CD14-positive monocyte (primary cell): ENCODE measurements around the gene FBXO10. TPM values are rescaled to one million over a fixed set of nuclear protein-coding genes. Genes with fewer than 3 reads are reported as not detected.

Experiments used
- DNase-seq, 3 donors: peaks; one replicate each; pipeline ENCODE4 v3.0.0-alpha.2; 2011 to 2022
- H2AFZ ChIP-seq: 2 replicates; pipeline ENCODE4 v1.6.0; 2012; ENCODE audit warnings: mild to moderate bottlenecking, low read depth, low read length, inconsistent platforms; ENCODE audit not compliant: insufficient read depth, poor library complexity, severe bottlenecking
- H3K27ac ChIP-seq, 2 donors: 1 replicate in 1 of 2; 2 replicates in 1 of 2; pipeline ENCODE4 v1.5.1; 2012 to 2013; ENCODE audit warnings: low read length in 2 of 2, control low read depth in 1 of 2, inconsistent platforms in 1 of 2, low read depth in 1 of 2, mild to moderate bottlenecking in 1 of 2
- H3K27me3 ChIP-seq, 2 donors: one replicate each; pipeline versions ENCODE4 v1.6.0 to v1.6.1; 2011 to 2013; ENCODE audit warnings: low read length in 2 of 2; ENCODE audit not compliant: control insufficient read depth in 2 of 2, insufficient read depth in 2 of 2
- H3K36me3 ChIP-seq, 2 donors: replicated peaks in 1 of 2; 1 replicate in 1 of 2; 2 replicates in 1 of 2; pipeline versions ENCODE4 v1.5.1 to v1.6.1; 2012 to 2013; ENCODE audit warnings: low read length in 2 of 2, control low read depth in 1 of 2, inconsistent platforms in 1 of 2, mild to moderate bottlenecking in 1 of 2; ENCODE audit not compliant: insufficient read depth in 2 of 2, control insufficient read depth in 1 of 2
- H3K4me1 ChIP-seq, 2 donors: 1 replicate in 1 of 2; 2 replicates in 1 of 2; pipeline versions ENCODE4 v1.5.1 to v1.6.1; 2012 to 2013; ENCODE audit warnings: low read length in 2 of 2, control low read depth in 1 of 2, inconsistent platforms in 1 of 2, mild to moderate bottlenecking in 1 of 2, moderate library complexity in 1 of 2; ENCODE audit not compliant: insufficient read depth in 2 of 2, control insufficient read depth in 1 of 2
- H3K4me2 ChIP-seq: replicated peaks from 2 replicates; pipeline ENCODE3; 2012; ENCODE audit warnings: low read length, moderate library complexity, mild to moderate bottlenecking; ENCODE audit not compliant: poor library complexity, severe bottlenecking; ENCODE audit errors: extremely low read depth
- H3K4me3 ChIP-seq, 3 experiments: fragments of 200-600 bp in 1 of 3; sonication (generic) in 1 of 3; replicated peaks in 1 of 3; 1 replicate in 2 of 3; 2 replicates in 1 of 3; pipeline ENCODE4 v1.5.1; 2011 to 2013; ENCODE audit warnings: low read length in 3 of 3, mild to moderate bottlenecking in 3 of 3, control low read depth in 2 of 3, low read depth in 2 of 3, inconsistent platforms in 1 of 3, moderate library complexity in 1 of 3
- H3K79me2 ChIP-seq: 2 replicates; pipeline ENCODE4 v1.6.0; 2012; ENCODE audit warnings: mild to moderate bottlenecking, control low read depth, inconsistent platforms, low read length, moderate library complexity; ENCODE audit not compliant: insufficient read depth
- H3K9ac ChIP-seq: 2 replicates; pipeline ENCODE4 v1.6.0; 2017; ENCODE audit warnings: low read length, mild to moderate bottlenecking; ENCODE audit not compliant: insufficient read depth, poor library complexity, severe bottlenecking
- H3K9me3 ChIP-seq, 2 donors: replicated peaks in 1 of 2; 1 replicate in 1 of 2; 2 replicates in 1 of 2; pipeline versions ENCODE4 v1.5.1 to v1.6.1; 2012 to 2013; ENCODE audit warnings: low read length in 2 of 2, control low read depth in 1 of 2; ENCODE audit not compliant: control insufficient read depth in 1 of 2, insufficient read depth in 1 of 2
- H4K20me1 ChIP-seq: 2 replicates; pipeline ENCODE4 v1.6.0; 2012; ENCODE audit warnings: mild to moderate bottlenecking, low read length, control low read depth, moderate library complexity; ENCODE audit not compliant: insufficient read depth
- H3K27ac Mint-ChIP-seq, 7 donors: one replicate each; pipeline ENCODE4 v1.8.0; 2020; ENCODE audit warnings: mild to moderate bottlenecking in 7 of 7, mixed read lengths in 7 of 7, moderate library complexity in 6 of 7, inconsistent platforms in 2 of 7
- H3K27me3 Mint-ChIP-seq, 3 donors: one replicate each; pipeline ENCODE4 v1.8.0; 2021 to 2022; ENCODE audit warnings: low read depth in 3 of 3, mild to moderate bottlenecking in 3 of 3, mixed read lengths in 3 of 3, moderate library complexity in 3 of 3, inconsistent platforms in 1 of 3
- H3K36me3 Mint-ChIP-seq, 2 donors: one replicate each; pipeline ENCODE4 v1.8.0; 2020; ENCODE audit warnings: mixed read lengths in 2 of 2, inconsistent platforms in 1 of 2, mild to moderate bottlenecking in 1 of 2
- H3K4me1 Mint-ChIP-seq: one replicate; pipeline ENCODE4 v1.8.0; 2020; ENCODE audit warnings: mild to moderate bottlenecking, mixed read lengths
- H3K4me3 Mint-ChIP-seq, 2 donors: one replicate each; pipeline ENCODE4 v1.8.0; 2020; ENCODE audit warnings: mild to moderate bottlenecking in 2 of 2, mixed read lengths in 2 of 2, moderate library complexity in 1 of 2
- H3K9me3 Mint-ChIP-seq, 7 donors: one replicate each; pipeline ENCODE4 v1.8.0; 2020 to 2022; ENCODE audit warnings: mixed read lengths in 7 of 7, mild to moderate bottlenecking in 6 of 7, moderate library complexity in 6 of 7, inconsistent platforms in 2 of 7
- CTCF ChIP-seq: fragments of 200-600 bp; IDR thresholded peaks from one replicate; pipeline ENCODE4 v1.8.0; 2022; ENCODE audit warnings: antibody characterized with exemption, mild to moderate bottlenecking
- WGBS: methylation state at CpG from one replicate; pipeline ENCODE4 v1.1.5; 2013; ENCODE audit warnings: missing lambda C conversion rate; ENCODE audit not compliant: insufficient coverage; 5-methylcytosine and 5-hydroxymethylcytosine counted together
- intact Hi-C, 2 donors: fragments of 100-400 bp; cut with micrococcal nuclease; formaldehyde crosslinking; loops; one replicate each; pipeline versions ENCODE4 v1.15.0 to v1.15.1; 2023
- polyA plus RNA-seq, 3 donors: library from polyadenylated mRNA; depleted of rRNA in 1 of 3; unstranded in 2 of 3; stranded (reverse) in 1 of 3; fragments of 300-500 nt in 2 of 3; fragments of >200 nt in 1 of 3; fragmentation: Illumina TruSeq in 2 of 3; gene quantifications; 1 replicate in 2 of 3; 2 replicates in 1 of 3; pipeline ENCODE4 v1.2.3, GENCODE V29; 2012 to 2021

Gene FBXO10
- polyA plus RNA-seq, 3 donors, result 0.08 to 1.5 TPM; not detected in 1

- Mint-ChIP-seq H3K9me3 (no peaks in the 10 kb centered on the region), H3K36me3 (peaks cover 52 to 57% of the 10 kb centered on the region in 2 donors), H3K27me3 (no peaks in the 10 kb centered on the region), H3K27ac (peak overlapping the region in 4 of 7 donors; percentile 34 to 66 (median 58)), H3K4me1 (no peaks in the 10 kb centered on the region), H3K4me3 (no peak overlapping the region)
- H3K9me3 ChIP-seq, result no peaks in the 10 kb centered on the region
- H2AFZ ChIP-seq, result no peak overlapping the region
- no peaks in the 10 kb centered on the region for H3K27me3 ChIP-seq
- no peak overlapping the region for H3K9ac ChIP-seq
- H3K4me3 ChIP-seq, result no peak overlapping the region
- intact Hi-C loops, result loop anchor here in 1 of 2 donors (10.0 kb wide), 1 partner anchor 222 kb away; the partner anchor contains the start of gene DCAF10
- H3K27ac ChIP-seq, result no peak overlapping the region
- peak; percentile 74 for TF ChIP-seq CTCF
- DNase-seq, result peak in 2 of 3 donors; percentile 21 to 26
- no peaks in the 10 kb centered on the region for H3K4me1 ChIP-seq
- H3K79me2 ChIP-seq, result peaks cover 12% of the 10 kb centered on the region
- peaks cover 6% of the 10 kb centered on the region for H4K20me1 ChIP-seq
- WGBS, result 91% methylated on average over 5 of the region's 6 CpGs
- peaks cover 45 to 73% of the 10 kb centered on the region in 2 donors for H3K36me3 ChIP-seq
- H3K4me2 ChIP-seq, result no peak overlapping the region
Measured at GRCh38 chr9:37582548-37583157, 6.5 kb upstream of the FBXO10 start.

- H3K27ac Mint-ChIP-seq, result peak overlapping the region in 3 of 7 donors; percentile 40 to 75 (median 43)
- 0% methylated on average over 2 of the region's 5 CpGs for WGBS
Measured at GRCh38 chr9:37575511-37575914, 667 bp downstream of the FBXO10 start.

More at GRCh38 chr9:37575511-37575914, 667 bp downstream of the FBXO10 start:
- Mint-ChIP-seq H3K4me3 (peak overlapping the region; percentile 90 to 92), H3K9me3 (no peaks in the 10 kb centered on the region), H3K4me1 (peaks cover 28% of the 10 kb centered on the region), H3K36me3 (peaks cover 0 to 5% of the 10 kb centered on the region in 2 donors), H3K27me3 (peaks cover 5 to 14% (median 5%) of the 10 kb centered on the region in 3 donors)
- Histone ChIP-seq H2AFZ (peak overlapping the region; percentile 82), H3K4me1 (peaks cover 10 to 16% of the 10 kb centered on the region in 2 donors), H3K27ac (peak overlapping the region in 1 of 2 donors; percentile 17), H3K79me2 (no peaks in the 10 kb centered on the region), H3K4me3 (peak overlapping the region; percentile 50 to 79 (median 79)), H3K27me3 (peaks cover 3 to 9% of the 10 kb centered on the region in 2 donors), H3K4me2 (peak overlapping the region; percentile 94), H3K9ac (peak overlapping the region; percentile 62), H3K9me3 (no peaks in the 10 kb centered on the region), H4K20me1 (no peaks in the 10 kb centered on the region), H3K36me3 (peaks cover 6% of the 10 kb centered on the region in 2 donors)
- intact Hi-C loops, result no loop called here
- no peak for TF ChIP-seq CTCF
- DNase-seq, result no peak
